K562 (cell line): ENCODE measurements around the gene MAGEL2.

ENCODE experiments used
- CREB5 ChIP-seq: fragments of 250-450 bp; sonication (Bioruptor Pico); IDR thresholded peaks from 2 replicates; pipeline ENCODE4 v1.5.0; 2020; ENCODE audit warnings: mild to moderate bottlenecking
- CTCF ChIP-seq, 3 experiments: IDR thresholded peaks in 2 of 3; conservative IDR thresholded peaks in 1 of 3; 2 replicates each; pipeline ENCODE4 v1.5.1; 2011 to 2012; ENCODE audit warnings: low read length in 3 of 3, mild to moderate bottlenecking in 3 of 3, control low read depth in 2 of 3, improper control_type of control experiment in 1 of 3, inconsistent platforms in 1 of 3, low read depth in 1 of 3, mixed read lengths in 1 of 3, moderate library complexity in 1 of 3; ENCODE audit not compliant: insufficient read depth in 2 of 3
- ETV6 ChIP-seq, 3 experiments: fragments of 150-350 bp in 1 of 3; sonication (generic) in 1 of 3; formaldehyde crosslinking in 1 of 3; IDR thresholded peaks; 2 replicates each; pipeline versions ENCODE4 v1.6.1 to v1.8.0; 2014 to 2022; ENCODE audit warnings: borderline replicate concordance in 2 of 3, low read depth in 2 of 3, antibody characterized with exemption in 1 of 3, low read length in 1 of 3, mild to moderate bottlenecking in 1 of 3, missing genetic modification reagents in 1 of 3
- EZH2 ChIP-seq: IDR thresholded peaks from 2 replicates; pipeline ENCODE4 v1.6.1; 2012; ENCODE audit warnings: low read depth, mild to moderate bottlenecking, inconsistent platforms, low read length, borderline replicate concordance
- KDM2B ChIP-seq: fragments of 250-450 bp; sonication (Bioruptor Pico); IDR thresholded peaks from 2 replicates; pipeline ENCODE4 v1.8.0; 2021; ENCODE audit warnings: mild to moderate bottlenecking, moderate library complexity
- NFRKB ChIP-seq: fragments of 450-650 bp; IDR thresholded peaks from 2 replicates; pipeline ENCODE4 v1.6.1; 2016; ENCODE audit warnings: low read depth
- SIRT6 ChIP-seq: IDR thresholded peaks from one replicate; pipeline ENCODE4 v1.6.1; 2012; ENCODE audit warnings: low read depth, mild to moderate bottlenecking, control low read depth, inconsistent platforms, low read length, moderate library complexity
- TARDBP ChIP-seq: fragments of 450-650 bp; IDR thresholded peaks from 2 replicates; pipeline ENCODE4 v1.6.1; 2016
- XRCC5 ChIP-seq: fragments of 200-400 bp; formaldehyde crosslinking; IDR thresholded peaks from 2 replicates; pipeline ENCODE4 v1.6.1; 2017; ENCODE audit warnings: low read depth, mild to moderate bottlenecking, low read length
- ZNF224 ChIP-seq: sonication (generic); formaldehyde crosslinking; IDR thresholded peaks from 2 replicates; pipeline ENCODE4 v1.8.0; 2022; ENCODE audit warnings: mild to moderate bottlenecking, missing genetic modification reagents
- TF ChIP-seq, protein P1 (sequence below), 2 experiments: fragments of 450-650 bp; IDR thresholded peaks; 2 replicates each; pipeline ENCODE4 v1.6.1; 2016; ENCODE audit warnings: mild to moderate bottlenecking in 2 of 2, borderline replicate concordance in 1 of 2, low read depth in 1 of 2, moderate library complexity in 1 of 2
- TF ChIP-seq, protein P2 (sequence below): sonication (generic); formaldehyde crosslinking; IDR thresholded peaks from 2 replicates; pipeline ENCODE4 v1.8.1; 2023; ENCODE audit warnings: mild to moderate bottlenecking, missing genetic modification reagents
- TF ChIP-seq, protein P3 (sequence below): fragments of 450-650 bp; IDR thresholded peaks from 2 replicates; pipeline ENCODE4 v1.7.1; 2018; ENCODE audit warnings: mild to moderate bottlenecking, low read depth; ENCODE audit not compliant: partially characterized antibody

DNA sequence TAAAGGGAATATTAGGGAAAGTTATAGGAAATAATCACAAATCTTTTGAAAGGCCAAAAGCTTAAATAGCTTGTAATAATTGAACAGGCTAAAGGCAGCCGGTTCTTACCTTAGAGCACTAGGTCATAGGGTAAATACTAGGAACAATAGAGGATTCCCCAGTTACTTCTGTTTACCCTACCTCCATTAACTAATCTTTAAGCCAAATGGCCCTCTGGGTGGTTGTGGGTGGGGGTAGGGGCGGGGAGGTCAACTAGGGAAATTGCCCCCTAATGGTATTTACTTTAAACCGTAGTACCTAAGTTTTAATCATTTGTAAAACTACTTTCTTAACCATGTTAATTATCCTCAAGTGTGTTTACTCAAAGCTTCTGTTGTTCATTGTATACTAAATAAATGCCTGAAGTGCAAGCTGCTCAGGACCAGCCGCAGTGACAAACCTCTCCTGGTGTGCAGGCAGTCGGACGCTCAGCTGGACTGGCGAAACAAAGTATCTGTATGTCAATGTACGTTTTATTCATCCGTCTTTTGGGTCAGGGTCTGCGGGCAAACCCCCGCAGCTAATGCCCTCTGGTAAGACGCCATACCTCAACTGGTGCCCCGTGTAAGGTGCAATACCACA is 18.9 kb downstream of the MAGEL2 start:
- TF ChIP-seq NFRKB = no peak
- no peak for TF ChIP-seq EZH2
- no peak for TF ChIP-seq KDM2B
- TF ChIP-seq, protein P1, sequence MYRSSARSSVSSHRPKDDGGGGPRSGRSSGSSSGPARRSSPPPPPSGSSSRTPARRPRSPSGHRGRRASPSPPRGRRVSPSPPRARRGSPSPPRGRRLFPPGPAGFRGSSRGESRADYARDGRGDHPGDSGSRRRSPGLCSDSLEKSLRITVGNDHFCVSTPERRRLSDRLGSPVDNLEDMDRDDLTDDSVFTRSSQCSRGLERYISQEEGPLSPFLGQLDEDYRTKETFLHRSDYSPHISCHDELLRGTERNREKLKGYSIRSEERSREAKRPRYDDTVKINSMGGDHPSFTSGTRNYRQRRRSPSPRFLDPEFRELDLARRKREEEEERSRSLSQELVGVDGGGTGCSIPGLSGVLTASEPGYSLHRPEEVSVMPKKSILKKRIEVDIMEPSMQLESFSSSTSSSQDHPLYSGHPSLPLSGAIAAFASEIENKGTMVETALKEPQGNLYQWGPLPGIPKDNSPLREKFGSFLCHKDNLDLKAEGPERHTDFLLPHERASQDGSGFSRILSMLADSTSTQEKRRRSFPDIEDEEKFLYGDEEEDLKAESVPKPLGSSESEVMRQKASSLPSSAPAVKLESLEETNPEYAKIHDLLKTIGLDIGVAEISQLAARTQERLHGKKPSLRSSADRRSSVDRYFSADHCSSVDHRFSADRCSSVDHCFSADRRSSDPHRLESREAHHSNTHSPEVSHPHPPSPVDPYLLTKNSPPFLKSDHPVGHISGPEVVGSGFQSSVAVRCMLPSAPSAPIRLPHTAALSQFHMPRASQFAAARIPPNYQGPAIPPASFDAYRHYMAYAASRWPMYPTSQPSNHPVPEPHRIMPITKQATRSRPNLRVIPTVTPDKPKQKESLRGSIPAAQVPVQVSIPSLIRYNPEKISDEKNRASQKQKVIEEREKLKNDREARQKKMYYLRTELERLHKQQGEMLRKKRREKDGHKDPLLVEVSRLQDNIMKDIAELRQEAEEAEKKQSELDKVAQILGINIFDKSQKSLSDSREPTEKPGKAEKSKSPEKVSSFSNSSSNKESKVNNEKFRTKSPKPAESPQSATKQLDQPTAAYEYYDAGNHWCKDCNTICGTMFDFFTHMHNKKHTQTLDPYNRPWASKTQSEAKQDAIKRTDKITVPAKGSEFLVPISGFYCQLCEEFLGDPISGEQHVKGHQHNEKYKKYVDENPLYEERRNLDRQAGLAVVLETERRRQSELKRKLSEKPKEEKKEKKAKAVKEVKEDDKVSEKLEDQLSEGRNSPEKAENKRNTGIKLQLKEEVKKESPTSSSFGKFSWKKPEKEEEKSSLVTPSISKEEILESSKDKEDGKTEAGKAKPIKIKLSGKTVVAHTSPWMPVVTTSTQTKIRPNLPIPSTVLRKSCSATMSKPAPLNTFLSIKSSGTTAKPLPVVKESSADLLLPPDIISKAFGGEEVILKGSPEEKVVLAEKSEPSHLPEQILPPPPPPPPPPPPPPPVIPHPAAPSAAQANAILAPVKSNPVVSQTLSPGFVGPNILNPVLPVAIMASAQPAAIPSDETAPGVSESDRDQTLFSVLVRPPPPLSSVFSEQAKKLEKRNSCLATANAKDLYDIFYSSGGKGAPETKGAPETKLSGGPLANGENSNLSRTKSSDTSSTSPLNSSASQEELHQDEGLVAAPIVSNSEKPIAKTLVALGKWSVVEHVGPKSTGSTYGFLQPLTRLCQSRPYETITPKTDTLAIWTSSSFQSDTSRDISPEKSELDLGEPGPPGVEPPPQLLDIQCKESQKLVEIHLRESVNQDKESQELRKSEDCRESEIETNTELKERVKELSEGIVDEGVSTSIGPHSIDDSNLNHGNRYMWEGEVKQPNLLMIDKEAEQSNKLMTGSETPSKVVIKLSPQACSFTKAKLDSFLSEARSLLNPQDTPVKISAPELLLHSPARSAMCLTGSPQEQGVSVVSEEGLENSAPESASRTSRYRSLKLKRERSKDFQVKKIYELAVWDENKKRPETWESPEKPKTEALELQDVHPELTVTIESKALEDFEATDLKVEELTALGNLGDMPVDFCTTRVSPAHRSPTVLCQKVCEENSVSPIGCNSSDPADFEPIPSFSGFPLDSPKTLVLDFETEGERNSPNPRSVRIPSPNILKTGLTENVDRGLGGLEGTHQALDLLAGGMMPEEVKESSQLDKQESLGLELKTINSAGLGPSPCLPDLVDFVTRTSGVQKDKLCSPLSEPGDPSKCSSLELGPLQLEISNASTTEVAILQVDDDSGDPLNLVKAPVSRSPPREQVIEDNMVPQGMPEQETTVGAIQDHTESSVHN (IDR thresholded peaks at IDR 0.05; ENCODE audit: borderline replicate concordance in 1 of 2, low read depth in 1 of 2) = no peak
- TF ChIP-seq CREB5 (CRISPR knock-in tag) = no peak
- TF ChIP-seq, protein P2, sequence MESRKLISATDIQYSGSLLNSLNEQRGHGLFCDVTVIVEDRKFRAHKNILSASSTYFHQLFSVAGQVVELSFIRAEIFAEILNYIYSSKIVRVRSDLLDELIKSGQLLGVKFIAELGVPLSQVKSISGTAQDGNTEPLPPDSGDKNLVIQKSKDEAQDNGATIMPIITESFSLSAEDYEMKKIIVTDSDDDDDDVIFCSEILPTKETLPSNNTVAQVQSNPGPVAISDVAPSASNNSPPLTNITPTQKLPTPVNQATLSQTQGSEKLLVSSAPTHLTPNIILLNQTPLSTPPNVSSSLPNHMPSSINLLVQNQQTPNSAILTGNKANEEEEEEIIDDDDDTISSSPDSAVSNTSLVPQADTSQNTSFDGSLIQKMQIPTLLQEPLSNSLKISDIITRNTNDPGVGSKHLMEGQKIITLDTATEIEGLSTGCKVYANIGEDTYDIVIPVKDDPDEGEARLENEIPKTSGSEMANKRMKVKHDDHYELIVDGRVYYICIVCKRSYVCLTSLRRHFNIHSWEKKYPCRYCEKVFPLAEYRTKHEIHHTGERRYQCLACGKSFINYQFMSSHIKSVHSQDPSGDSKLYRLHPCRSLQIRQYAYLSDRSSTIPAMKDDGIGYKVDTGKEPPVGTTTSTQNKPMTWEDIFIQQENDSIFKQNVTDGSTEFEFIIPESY = no peak
- no peak for TF ChIP-seq ZNF224 (CRISPR knock-in tag)
- no peak for TF ChIP-seq TARDBP
- TF ChIP-seq SIRT6 = no peak
- no peak for TF ChIP-seq XRCC5
- no peak for TF ChIP-seq ETV6 (IDR thresholded peaks at IDR 0.05; ENCODE audit: borderline replicate concordance in 1 of 2, low read depth in 2 of 2, low read length in 1 of 2)
- TF ChIP-seq ETV6 (CRISPR knock-in tag; IDR thresholded peaks at IDR 0.05; ENCODE audit: borderline replicate concordance) = no peak
- no peak for TF ChIP-seq CTCF (IDR thresholded peaks at IDR 0.05 in 2 of 3, conservative IDR thresholded peaks at IDR 0.05 in 1 of 3; ENCODE audit: insufficient read depth in 2 of 3, low read depth in 1 of 3, low read length in 3 of 3)
- TF ChIP-seq, protein P3, sequence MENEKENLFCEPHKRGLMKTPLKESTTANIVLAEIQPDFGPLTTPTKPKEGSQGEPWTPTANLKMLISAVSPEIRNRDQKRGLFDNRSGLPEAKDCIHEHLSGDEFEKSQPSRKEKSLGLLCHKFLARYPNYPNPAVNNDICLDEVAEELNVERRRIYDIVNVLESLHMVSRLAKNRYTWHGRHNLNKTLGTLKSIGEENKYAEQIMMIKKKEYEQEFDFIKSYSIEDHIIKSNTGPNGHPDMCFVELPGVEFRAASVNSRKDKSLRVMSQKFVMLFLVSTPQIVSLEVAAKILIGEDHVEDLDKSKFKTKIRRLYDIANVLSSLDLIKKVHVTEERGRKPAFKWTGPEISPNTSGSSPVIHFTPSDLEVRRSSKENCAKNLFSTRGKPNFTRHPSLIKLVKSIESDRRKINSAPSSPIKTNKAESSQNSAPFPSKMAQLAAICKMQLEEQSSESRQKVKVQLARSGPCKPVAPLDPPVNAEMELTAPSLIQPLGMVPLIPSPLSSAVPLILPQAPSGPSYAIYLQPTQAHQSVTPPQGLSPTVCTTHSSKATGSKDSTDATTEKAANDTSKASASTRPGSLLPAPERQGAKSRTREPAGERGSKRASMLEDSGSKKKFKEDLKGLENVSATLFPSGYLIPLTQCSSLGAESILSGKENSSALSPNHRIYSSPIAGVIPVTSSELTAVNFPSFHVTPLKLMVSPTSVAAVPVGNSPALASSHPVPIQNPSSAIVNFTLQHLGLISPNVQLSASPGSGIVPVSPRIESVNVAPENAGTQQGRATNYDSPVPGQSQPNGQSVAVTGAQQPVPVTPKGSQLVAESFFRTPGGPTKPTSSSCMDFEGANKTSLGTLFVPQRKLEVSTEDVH = no peak
